NCI-H748 treated with DMSO at 0.1 percent for 48 hours (cell line): ENCODE measurements around the gene NEDD8.
A peak's percentile ranks its signal among the peaks of the same experiment; 100 is the strongest.
"Not testable (repeated sequence)": the region's sequence is repeated elsewhere in the genome, so short reads cannot be mapped to it uniquely, and the experiment has no call there.

Source experiments
- DNase-seq: peaks from one replicate; lab custom pipeline; 2025; lab: John Stamatoyannopoulos, UW

NEDD8 gene

GRCh38 chr14:24222987-24223386 is 9.2 kb downstream of the NEDD8 start:
- not testable (repeated sequence) for DNase-seq

- DNase-seq: no peak
Observed at GRCh38 chr14:24219521-24219920, 12.6 kb downstream of the NEDD8 start.

GRCh38 chr14:24219080-24219479 is 13.1 kb downstream of the NEDD8 start:
- no peak for DNase-seq

GRCh38 chr14:24216876-24217275 is 15.3 kb downstream of the NEDD8 start:
- DNase-seq: not testable (repeated sequence)

GRCh38 chr14:24216345-24216699 is 15.8 kb downstream of the NEDD8 start:
- DNase-seq: no peak

- DNase-seq: peak; percentile 77
Observed at GRCh38 chr14:24215495-24216344, 16.4 kb downstream of the NEDD8 start, which contains the start of gene MDP1. MDP1 (minus strand) TSS chr14:24216066; CDS start chr14:24215955, 111 bp downstream.

GRCh38 chr14:24213866-24214662 is 18.1 kb downstream of the NEDD8 start:
- no peak for DNase-seq

GRCh38 chr14:24212924-24213865 is 19.0 kb downstream of the NEDD8 start, which contains the start of gene CHMP4A:
CHMP4A (minus strand) TSS chr14:24213488; CDS start chr14:24213439, 49 bp downstream.
- peak; percentile 94 for DNase-seq

GRCh38 chr14:24211311-24211710 is 20.9 kb downstream of the NEDD8 start:
- no peak for DNase-seq

GRCh38 chr14:24207625-24208024 is 24.5 kb downstream of the NEDD8 start:
- no peak for DNase-seq

GRCh38 chr14:24207104-24207551 is 25.0 kb downstream of the NEDD8 start:
- no peak for DNase-seq

- no peak for DNase-seq
Observed at GRCh38 chr14:24206260-24207103, 25.7 kb downstream of the NEDD8 start.

- DNase-seq: no peak
Observed at GRCh38 chr14:24204163-24205146, 27.7 kb downstream of the NEDD8 start.

- DNase-seq: not testable (repeated sequence)
Observed at GRCh38 chr14:24203249-24203886, 28.8 kb downstream of the NEDD8 start.

GRCh38 chr14:24202538-24202937 is 29.6 kb downstream of the NEDD8 start:
- DNase-seq: not testable (repeated sequence)

- DNase-seq: no peak
Observed at GRCh38 chr14:24198814-24199524, 33.2 kb downstream of the NEDD8 start.

GRCh38 chr14:24197056-24197450 is 35.1 kb downstream of the NEDD8 start:
- DNase-seq: no peak
